ENCODE measurements around the gene HOXD9.
A peak's percentile ranks its signal among the peaks of the same experiment; 100 is the strongest.

HOXD9 gene

DNA sequence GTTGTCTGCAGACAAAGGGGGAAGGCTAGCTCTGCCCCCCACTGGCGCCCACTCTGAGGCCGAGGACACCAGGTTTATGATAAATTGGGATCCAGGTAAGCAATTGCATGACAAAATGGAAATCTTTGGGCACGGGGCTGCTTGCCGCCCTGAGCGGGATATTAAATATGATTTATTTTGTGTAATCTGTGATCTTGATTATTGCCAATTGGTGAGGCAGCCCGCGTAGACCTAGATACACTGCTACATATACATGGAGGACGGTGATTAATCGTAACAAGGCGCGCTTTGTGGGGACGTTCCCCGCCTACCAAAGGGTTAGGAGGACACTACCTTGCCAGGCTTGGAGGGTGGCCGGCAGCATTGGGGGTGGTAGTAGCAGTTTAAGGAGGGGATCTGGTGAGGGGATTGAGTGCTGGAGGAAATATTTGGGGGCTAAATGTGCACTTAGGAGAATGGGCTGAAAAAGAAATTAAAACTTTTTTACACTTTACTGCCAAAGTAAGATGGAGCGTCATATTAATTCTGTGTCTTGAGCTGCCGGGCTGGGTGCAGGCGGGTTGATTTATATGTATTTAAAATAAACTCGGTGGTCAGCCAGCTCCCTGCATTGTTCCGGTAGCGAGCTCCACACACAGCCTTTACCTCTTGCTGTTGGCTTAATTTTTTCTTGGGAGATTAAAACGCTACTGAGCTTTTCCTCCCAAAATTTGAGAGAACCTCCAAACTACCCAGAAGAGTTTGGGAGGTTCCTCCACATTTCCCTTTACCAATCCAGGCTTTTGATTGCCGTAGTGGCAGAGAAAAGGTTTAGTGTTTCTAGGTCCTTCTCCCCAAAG lies 38.7 kb downstream of the HOXD9 start:
- peaks cover 18% of the 10 kb centered on the region for H3K4me1 ChIP-seq (ENCODE audit: insufficient read depth, low read length)
- no peak overlapping the region for H2AFZ ChIP-seq (ENCODE audit: low read depth, low read length)
- peaks cover 12% of the 10 kb centered on the region for H3K9me3 ChIP-seq (ENCODE audit: low read length)
- peaks cover 96% of the 10 kb centered on the region for H3K27me3 ChIP-seq (ENCODE audit: insufficient read depth, low read length)
- H3K36me3 ChIP-seq (ENCODE audit: insufficient read depth, low read length) = no peaks in the 10 kb centered on the region
- no peak overlapping the region for H3K4me3 ChIP-seq (ENCODE audit: low read length)

GRCh38 chr2:176161825-176162626 lies 39.5 kb downstream of the HOXD9 start:
- Histone ChIP-seq H3K4me3 (ENCODE audit: low read length) (no peak overlapping the region), H3K27me3 (ENCODE audit: insufficient read depth, low read length) (peaks cover 96% of the 10 kb centered on the region), H2AFZ (ENCODE audit: low read depth, low read length) (no peak overlapping the region), H3K36me3 (ENCODE audit: insufficient read depth, low read length) (no peaks in the 10 kb centered on the region), H3K9me3 (ENCODE audit: low read length) (peaks cover 12% of the 10 kb centered on the region), H3K4me1 (ENCODE audit: insufficient read depth, low read length) (peaks cover 15% of the 10 kb centered on the region)

- peaks cover 94% of the 10 kb centered on the region for H3K27me3 ChIP-seq (ENCODE audit: insufficient read depth, low read length)
- peaks cover 4% of the 10 kb centered on the region for H3K4me1 ChIP-seq (ENCODE audit: insufficient read depth, low read length)
- H3K9me3 ChIP-seq (ENCODE audit: low read length) = peaks cover 12% of the 10 kb centered on the region
- H3K36me3 ChIP-seq (ENCODE audit: insufficient read depth, low read length) = no peaks in the 10 kb centered on the region
- no peak overlapping the region for H2AFZ ChIP-seq (ENCODE audit: low read depth, low read length)
- H3K4me3 ChIP-seq (ENCODE audit: low read length) = no peak overlapping the region
Observed at GRCh38 chr2:176162911-176163671, 40.6 kb downstream of the HOXD9 start.

GRCh38 chr2:176163672-176164056 lies 41.1 kb downstream of the HOXD9 start:
- no peak overlapping the region for H2AFZ ChIP-seq (ENCODE audit: low read depth, low read length)
- H3K4me3 ChIP-seq (ENCODE audit: low read length) = no peak overlapping the region
- no peaks in the 10 kb centered on the region for H3K4me1 ChIP-seq (ENCODE audit: insufficient read depth, low read length)
- peaks cover 12% of the 10 kb centered on the region for H3K9me3 ChIP-seq (ENCODE audit: low read length)
- H3K27me3 ChIP-seq (ENCODE audit: insufficient read depth, low read length) = peaks cover 90% of the 10 kb centered on the region
- no peaks in the 10 kb centered on the region for H3K36me3 ChIP-seq (ENCODE audit: insufficient read depth, low read length)

DNA sequence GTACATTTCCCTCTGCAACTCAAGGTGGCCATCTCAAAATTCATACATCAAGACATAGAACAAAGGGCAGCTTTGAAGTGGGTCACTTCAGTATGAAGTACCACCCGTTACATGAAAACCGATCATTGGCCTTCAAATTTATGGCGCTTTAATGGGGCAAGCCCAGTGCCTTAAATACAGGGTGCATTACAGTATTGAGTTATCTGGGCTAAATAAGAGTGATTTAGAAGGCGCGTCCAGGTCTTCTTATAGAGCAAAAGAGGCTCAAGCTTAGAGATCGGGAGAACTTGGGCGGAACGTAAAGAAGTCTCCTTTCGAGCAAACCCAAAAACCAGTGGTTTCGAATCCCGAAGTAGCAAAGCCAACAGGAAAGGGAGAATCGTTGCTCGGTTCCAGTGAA lies 41.7 kb downstream of the HOXD9 start:
- Histone ChIP-seq H3K9me3 (ENCODE audit: low read length) (peaks cover 12% of the 10 kb centered on the region), H2AFZ (ENCODE audit: low read depth, low read length) (no peak overlapping the region), H3K4me3 (ENCODE audit: low read length) (no peak overlapping the region), H3K4me1 (ENCODE audit: insufficient read depth, low read length) (no peaks in the 10 kb centered on the region), H3K36me3 (ENCODE audit: insufficient read depth, low read length) (no peaks in the 10 kb centered on the region), H3K27me3 (ENCODE audit: insufficient read depth, low read length) (peaks cover 89% of the 10 kb centered on the region)

DNA sequence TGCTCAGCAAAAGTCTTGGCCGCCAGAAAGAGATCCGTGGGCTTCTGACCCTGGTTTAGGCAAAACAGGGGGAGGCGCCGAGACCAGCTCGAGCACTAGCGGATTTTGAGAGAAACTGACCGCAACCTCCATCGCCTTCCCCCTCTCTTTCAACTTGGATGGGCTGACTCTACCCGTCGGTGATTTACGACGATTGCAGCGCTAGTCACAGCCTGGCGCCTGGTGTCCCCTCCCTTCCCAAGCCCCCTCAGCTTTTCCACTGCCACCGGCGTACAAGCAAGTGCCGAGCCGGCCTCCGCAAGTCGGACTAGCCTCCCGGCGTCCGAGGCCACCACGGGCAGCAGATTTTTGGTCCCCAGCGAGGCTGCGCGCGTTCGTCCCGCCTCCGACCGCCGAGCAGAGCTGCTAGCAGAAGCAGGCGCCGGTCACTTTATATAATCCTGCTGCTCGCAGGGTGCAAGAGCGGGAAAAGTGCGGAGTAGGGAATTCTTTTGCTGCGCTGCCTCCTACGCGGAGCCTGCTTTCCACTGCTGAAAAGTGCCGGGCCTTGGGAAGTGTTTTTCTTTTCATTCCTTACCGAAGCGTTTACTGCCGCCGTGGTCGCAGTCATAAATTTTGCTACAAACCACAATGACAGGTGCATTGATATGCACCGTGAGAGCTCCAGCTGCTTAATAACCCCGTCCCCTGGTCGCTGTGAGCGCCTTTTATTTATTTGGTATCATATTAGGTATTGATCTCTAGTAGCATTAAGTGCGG lies 42.3 kb downstream of the HOXD9 start:
- H3K4me3 ChIP-seq (ENCODE audit: low read length) = no peak overlapping the region
- H3K27me3 ChIP-seq (ENCODE audit: insufficient read depth, low read length) = peaks cover 89% of the 10 kb centered on the region
- no peaks in the 10 kb centered on the region for H3K4me1 ChIP-seq (ENCODE audit: insufficient read depth, low read length)
- H2AFZ ChIP-seq (ENCODE audit: low read depth, low read length) = peak overlapping the region; percentile 20
- H3K9me3 ChIP-seq (ENCODE audit: low read length) = peaks cover 12% of the 10 kb centered on the region
- no peaks in the 10 kb centered on the region for H3K36me3 ChIP-seq (ENCODE audit: insufficient read depth, low read length)

GRCh38 chr2:176165370-176166050 lies 43.0 kb downstream of the HOXD9 start:
- H2AFZ ChIP-seq (ENCODE audit: low read depth, low read length) = no peak overlapping the region
- H3K4me3 ChIP-seq (ENCODE audit: low read length) = no peak overlapping the region
- peaks cover 12% of the 10 kb centered on the region for H3K9me3 ChIP-seq (ENCODE audit: low read length)
- H3K36me3 ChIP-seq (ENCODE audit: insufficient read depth, low read length) = no peaks in the 10 kb centered on the region
- H3K27me3 ChIP-seq (ENCODE audit: insufficient read depth, low read length) = peaks cover 87% of the 10 kb centered on the region
- H3K4me1 ChIP-seq (ENCODE audit: insufficient read depth, low read length) = no peaks in the 10 kb centered on the region

GRCh38 chr2:176166272-176166671 lies 43.8 kb downstream of the HOXD9 start:
- no peaks in the 10 kb centered on the region for H3K36me3 ChIP-seq (ENCODE audit: insufficient read depth, low read length)
- H2AFZ ChIP-seq (ENCODE audit: low read depth, low read length) = no peak overlapping the region
- H3K4me3 ChIP-seq (ENCODE audit: low read length) = no peak overlapping the region
- peaks cover 87% of the 10 kb centered on the region for H3K27me3 ChIP-seq (ENCODE audit: insufficient read depth, low read length)
- no peaks in the 10 kb centered on the region for H3K4me1 ChIP-seq (ENCODE audit: insufficient read depth, low read length)
- peaks cover 10% of the 10 kb centered on the region for H3K9me3 ChIP-seq (ENCODE audit: low read length)

- Histone ChIP-seq H3K9me3 (ENCODE audit: low read length) (peaks cover 7% of the 10 kb centered on the region), H2AFZ (ENCODE audit: low read depth, low read length) (no peak overlapping the region), H3K36me3 (ENCODE audit: insufficient read depth, low read length) (no peaks in the 10 kb centered on the region), H3K4me3 (ENCODE audit: low read length) (no peak overlapping the region), H3K4me1 (ENCODE audit: insufficient read depth, low read length) (no peaks in the 10 kb centered on the region), H3K27me3 (ENCODE audit: insufficient read depth, low read length) (peaks cover 87% of the 10 kb centered on the region)
Observed at GRCh38 chr2:176167398-176167797, 44.9 kb downstream of the HOXD9 start.

DNA sequence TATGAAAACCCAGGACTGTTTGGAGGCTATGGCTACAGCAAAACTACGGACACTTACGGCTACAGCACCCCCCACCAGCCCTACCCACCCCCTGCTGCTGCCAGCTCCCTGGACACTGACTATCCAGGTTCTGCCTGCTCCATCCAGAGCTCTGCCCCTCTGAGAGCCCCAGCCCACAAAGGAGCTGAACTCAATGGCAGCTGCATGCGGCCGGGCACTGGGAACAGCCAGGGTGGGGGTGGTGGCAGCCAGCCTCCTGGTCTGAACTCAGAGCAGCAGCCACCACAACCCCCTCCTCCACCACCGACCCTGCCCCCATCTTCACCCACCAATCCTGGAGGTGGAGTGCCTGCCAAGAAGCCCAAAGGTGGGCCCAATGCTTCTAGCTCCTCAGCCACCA lies 46.7 kb downstream of the HOXD9 start:
- Histone ChIP-seq H3K9me3 (ENCODE audit: low read length) (peaks cover 5% of the 10 kb centered on the region), H3K4me3 (ENCODE audit: low read length) (no peak overlapping the region), H3K27me3 (ENCODE audit: insufficient read depth, low read length) (peaks cover 88% of the 10 kb centered on the region), H3K36me3 (ENCODE audit: insufficient read depth, low read length) (no peaks in the 10 kb centered on the region), H3K4me1 (ENCODE audit: insufficient read depth, low read length) (no peaks in the 10 kb centered on the region), H2AFZ (ENCODE audit: low read depth, low read length) (no peak overlapping the region)

DNA sequence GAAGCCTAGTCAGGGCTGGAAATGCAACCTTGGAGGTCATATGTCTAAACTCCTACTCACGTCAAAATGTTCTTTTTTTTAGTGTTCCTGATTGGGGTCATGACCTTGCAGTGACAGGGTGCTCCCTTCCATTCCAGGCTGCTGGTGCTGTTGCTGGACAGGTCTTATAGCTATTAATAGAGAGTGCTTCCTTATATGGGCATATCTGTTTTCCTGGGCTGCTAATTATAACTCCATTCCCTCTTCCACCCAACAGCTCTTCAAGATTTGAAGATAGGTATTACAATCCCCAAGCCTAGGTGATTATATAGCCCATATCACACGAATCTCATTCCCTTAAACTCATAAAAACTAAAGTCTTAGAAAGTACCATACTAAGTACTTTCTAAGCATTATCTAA lies 47.2 kb downstream of the HOXD9 start:
- peaks cover under 1% of the 10 kb centered on the region for H3K9me3 ChIP-seq (ENCODE audit: low read length)
- H2AFZ ChIP-seq (ENCODE audit: low read depth, low read length) = no peak overlapping the region
- H3K36me3 ChIP-seq (ENCODE audit: insufficient read depth, low read length) = no peaks in the 10 kb centered on the region
- no peaks in the 10 kb centered on the region for H3K4me1 ChIP-seq (ENCODE audit: insufficient read depth, low read length)
- no peak overlapping the region for H3K4me3 ChIP-seq (ENCODE audit: low read length)
- peaks cover 88% of the 10 kb centered on the region for H3K27me3 ChIP-seq (ENCODE audit: insufficient read depth, low read length)
